Kasumi-1 (cell line): ENCODE results near the gene GNA14.
"Not testable (repeated sequence)": the region's sequence is repeated elsewhere in the genome, so short reads cannot be mapped to it uniquely, and the experiment has no call there.

Experiments
- DNase-seq, 2 experiments: peaks; one replicate each; lab custom pipeline; 2025; lab: John Stamatoyannopoulos, UW

The GNA14 gene

DNA sequence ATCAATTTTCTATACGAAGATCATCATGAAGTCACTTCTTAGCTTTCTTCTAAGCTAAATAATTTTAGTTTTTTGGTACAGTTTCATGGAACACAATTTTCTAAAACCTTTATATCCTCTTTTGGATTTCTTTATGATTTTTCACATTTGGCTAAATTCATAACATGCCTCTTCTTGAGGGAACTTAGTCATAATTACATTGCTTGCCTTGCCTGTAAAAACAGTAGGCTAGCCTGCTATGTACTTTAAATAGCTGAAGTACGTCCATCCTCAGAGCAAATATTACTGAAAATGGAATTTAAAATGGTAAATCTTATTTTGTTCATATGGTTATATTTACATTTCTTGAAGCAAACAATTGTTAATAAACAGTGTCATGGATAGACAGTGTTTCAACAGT lies 245.8 kb downstream of the GNA14 start:
- DNase-seq: no peak

- no peak for DNase-seq
These were observed 248.2 kb downstream of the GNA14 start for GRCh38 chr9:77399964-77400363.

DNA sequence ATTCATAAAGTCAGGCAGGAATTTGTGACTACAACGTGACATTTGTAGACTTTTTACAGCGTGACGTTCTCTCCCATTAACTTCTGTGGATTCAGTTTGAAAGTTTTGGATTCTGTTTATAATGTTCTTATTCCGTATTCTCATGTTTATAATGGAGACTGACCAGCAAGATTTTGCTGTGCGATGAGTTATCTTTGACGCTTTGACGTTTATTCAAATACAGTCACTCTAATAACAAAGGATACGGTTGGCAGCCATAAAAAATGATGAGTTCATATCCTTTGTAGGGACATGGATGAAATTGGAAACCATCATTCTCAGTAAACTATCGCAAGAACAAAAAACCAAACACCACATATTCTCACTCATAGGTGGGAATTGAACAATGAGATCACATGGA lies 249.5 kb downstream of the GNA14 start:
- DNase-seq: not testable (repeated sequence)

DNA sequence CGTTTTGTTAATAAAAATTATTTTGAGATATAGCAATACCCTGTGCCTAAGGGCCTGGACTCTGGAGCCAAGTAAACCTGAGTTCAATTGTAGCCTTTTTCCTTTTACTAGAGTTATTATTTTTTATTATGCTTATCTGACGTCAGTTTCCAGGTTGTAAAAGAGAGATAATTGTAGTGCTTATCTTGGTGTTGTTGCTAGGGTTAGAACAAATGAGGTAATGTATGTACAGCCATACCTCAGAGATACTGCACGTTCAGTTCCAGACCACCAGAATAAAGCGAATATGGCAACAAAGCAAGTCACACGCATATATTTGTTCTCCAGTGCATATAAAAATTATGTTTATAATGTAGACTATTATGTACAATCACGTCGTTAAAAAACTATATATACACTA lies 255.8 kb downstream of the GNA14 start:
- DNase-seq: no peak

- DNase-seq: no peak
These were observed 256.3 kb downstream of the GNA14 start for GRCh38 chr9:77391834-77392233.

DNA sequence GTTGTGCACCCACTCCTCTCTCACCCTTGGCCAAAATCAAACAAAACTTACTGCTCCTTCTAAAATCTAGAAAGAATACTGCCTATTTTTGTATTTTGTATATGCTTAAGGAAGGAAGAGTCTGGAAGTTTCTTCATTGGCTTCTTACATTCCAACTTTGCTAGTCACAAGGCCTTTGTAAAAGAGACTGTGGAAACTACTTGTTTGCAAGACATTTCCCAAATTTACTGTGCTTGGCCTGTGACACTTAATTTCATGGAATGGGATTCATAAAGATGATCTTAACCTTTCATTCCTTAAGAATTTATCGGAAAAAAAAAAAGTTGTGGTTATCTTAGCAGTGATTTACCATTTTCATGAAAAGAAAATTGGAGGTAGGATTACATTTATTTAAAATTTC lies 261.9 kb downstream of the GNA14 start:
- DNase-seq: no peak

DNA sequence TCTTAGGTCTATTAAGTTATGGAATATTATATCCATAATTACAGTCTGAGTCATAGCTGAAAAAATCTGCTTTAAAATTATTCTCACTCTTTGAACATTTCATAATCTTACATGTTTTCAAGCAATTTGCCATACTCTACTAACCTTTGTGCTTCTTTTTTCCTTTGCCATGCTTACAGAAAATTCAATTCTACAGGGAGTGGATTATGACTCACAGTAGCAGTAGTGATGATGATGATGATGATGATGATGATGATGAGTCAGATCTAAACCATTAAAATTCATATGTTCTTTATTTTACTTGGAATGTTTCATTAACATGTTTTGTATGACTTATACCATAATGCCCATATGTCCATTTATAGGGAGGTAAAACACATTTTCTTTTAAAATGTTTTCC lies 263.7 kb downstream of the GNA14 start:
- DNase-seq: no peak

GRCh38 chr9:77375956-77376532 lies 272.1 kb downstream of the GNA14 start:
- DNase-seq: no peak

- no peak for DNase-seq
These were observed 273.9 kb downstream of the GNA14 start for GRCh38 chr9:77374266-77374665.
